NT2/D1 (cell line): ENCODE measurements around the gene SCYGR3.

ENCODE experiments used
- DNase-seq: peaks from one replicate; pipeline ENCODE4 v3.0.0-alpha.2; 2011; ENCODE audit warnings: low read depth, low spot score
- H3K27me3 ChIP-seq: 2 replicates; pipeline ENCODE4 v1.6.0; 2011; ENCODE audit warnings: mild to moderate bottlenecking; ENCODE audit not compliant: insufficient read length, insufficient read depth
- H3K36me3 ChIP-seq: 2 replicates; pipeline ENCODE4 v1.6.1; 2011; ENCODE audit warnings: mild to moderate bottlenecking, low read length, mixed read lengths; ENCODE audit not compliant: insufficient read depth, insufficient read length
- H3K4me1 ChIP-seq: 2 replicates; pipeline ENCODE4 v1.5.1; 2011; ENCODE audit not compliant: insufficient read depth, insufficient read length
- H3K4me3 ChIP-seq: 2 replicates; pipeline ENCODE4 v1.5.1; 2011; ENCODE audit warnings: low read depth; ENCODE audit not compliant: insufficient read length
- H3K9ac ChIP-seq: 2 replicates; pipeline ENCODE4 v1.6.0; 2011; ENCODE audit warnings: low read depth; ENCODE audit not compliant: insufficient read length
- H3K9me3 ChIP-seq: 2 replicates; pipeline ENCODE4 v1.5.1; 2011; ENCODE audit warnings: mild to moderate bottlenecking, low read length; ENCODE audit not compliant: insufficient read depth
- SUZ12 ChIP-seq: IDR thresholded peaks from 2 replicates; pipeline ENCODE4 v1.6.1; 2011; ENCODE audit not compliant: insufficient read length, insufficient read depth; ENCODE audit errors: extremely low read depth
- YY1 ChIP-seq: IDR thresholded peaks from 2 replicates; pipeline ENCODE4 v1.6.1; 2011; ENCODE audit not compliant: insufficient read length, insufficient read depth
- ZNF274 ChIP-seq: IDR thresholded peaks from 2 replicates; pipeline ENCODE4 v1.6.1; 2011; ENCODE audit warnings: mild to moderate bottlenecking, low read depth, low read length

Gene SCYGR3

DNA sequence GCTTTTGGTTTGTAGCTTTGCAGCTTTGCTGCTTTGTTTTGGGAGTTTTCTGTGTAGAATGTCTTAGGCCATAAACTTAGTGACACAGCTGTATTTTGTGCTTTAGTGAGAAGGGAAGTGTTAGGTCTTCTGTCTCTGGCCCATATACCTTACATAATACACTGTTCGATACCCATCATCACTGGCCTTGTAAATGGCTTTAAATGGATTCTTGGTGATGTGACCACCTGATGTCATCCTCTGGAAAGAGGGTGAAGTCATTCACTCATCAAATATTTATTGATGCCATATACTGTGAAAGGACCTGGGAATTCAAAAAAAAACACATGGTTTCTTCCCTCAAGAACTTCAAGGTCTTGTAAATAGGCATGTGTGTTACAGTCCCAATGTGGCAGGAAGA lies 34.8 kb downstream of the SCYGR3 start:
- H3K4me1 ChIP-seq, result no peaks in the 10 kb centered on the region
- H3K9me3 ChIP-seq, result peaks cover 12% of the 10 kb centered on the region; the same call in 1 of the 2 replicates
- H3K36me3 ChIP-seq, result no peaks in the 10 kb centered on the region
- H3K27me3 ChIP-seq, result no peaks in the 10 kb centered on the region
- TF ChIP-seq ZNF274 (no peak), SUZ12 (no peak), YY1 (no peak)
- no peak for DNase-seq
- no peak overlapping the region for H3K9ac ChIP-seq
- no peak overlapping the region for H3K4me3 ChIP-seq

DNA sequence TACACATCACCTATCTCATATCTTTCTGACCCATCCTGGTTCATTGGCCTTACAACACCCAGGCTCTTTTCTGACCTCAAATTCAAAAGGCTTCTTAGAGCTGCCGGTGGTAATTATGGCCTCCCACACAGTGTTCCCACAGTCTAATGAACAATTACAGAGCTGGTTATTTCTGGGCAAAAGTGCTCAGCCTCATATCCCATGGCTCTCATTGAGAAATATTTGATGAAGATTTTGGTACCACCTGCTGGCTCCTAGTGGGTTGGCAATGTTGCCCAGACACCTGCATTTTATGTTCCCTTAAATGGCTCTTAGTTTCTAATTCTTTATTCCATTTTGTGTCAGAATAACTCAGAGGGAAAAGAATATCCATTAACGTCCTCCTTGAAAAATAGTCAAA lies 36.0 kb downstream of the SCYGR3 start:
- H3K36me3 ChIP-seq, result no peaks in the 10 kb centered on the region
- no peaks in the 10 kb centered on the region for H3K4me1 ChIP-seq
- H3K9ac ChIP-seq, result no peak overlapping the region
- TF ChIP-seq YY1 (no peak), SUZ12 (no peak), ZNF274 (no peak)
- no peak for DNase-seq
- H3K4me3 ChIP-seq, result no peak overlapping the region
- peaks cover 9% of the 10 kb centered on the region; the same call in 1 of the 2 replicates for H3K9me3 ChIP-seq
- no peaks in the 10 kb centered on the region for H3K27me3 ChIP-seq

DNA sequence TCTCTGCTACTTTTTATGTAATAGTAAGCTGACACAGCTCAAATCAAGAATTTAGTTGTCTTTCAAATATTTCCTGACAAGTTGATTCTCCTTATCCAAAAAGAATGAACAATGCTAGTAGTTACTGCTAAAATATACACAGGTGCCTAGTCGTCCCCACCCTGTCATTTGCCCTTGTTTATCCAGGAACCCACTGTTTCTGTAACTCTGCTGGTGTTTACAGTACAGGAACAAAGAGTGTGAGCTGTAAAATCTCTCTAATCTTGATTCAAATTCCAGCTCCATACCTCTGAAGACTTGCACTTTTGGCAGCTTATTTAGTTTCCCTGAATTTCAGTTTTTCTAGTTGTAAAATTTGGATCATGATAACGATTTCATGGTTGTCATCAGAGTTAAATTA lies 37.1 kb downstream of the SCYGR3 start:
- no peak overlapping the region for H3K4me3 ChIP-seq
- H3K9me3 ChIP-seq, result no peaks in the 10 kb centered on the region; the same call in 1 of the 2 replicates
- H3K36me3 ChIP-seq, result no peaks in the 10 kb centered on the region
- TF ChIP-seq YY1, result no peak
- no peak for TF ChIP-seq SUZ12
- no peak for TF ChIP-seq ZNF274
- no peaks in the 10 kb centered on the region for H3K27me3 ChIP-seq
- no peak for DNase-seq
- no peak overlapping the region for H3K9ac ChIP-seq
- no peaks in the 10 kb centered on the region for H3K4me1 ChIP-seq

GRCh38 chr2:227576812-227577211 lies 37.8 kb downstream of the SCYGR3 start:
- Histone ChIP-seq H3K27me3 (no peaks in the 10 kb centered on the region), H3K4me1 (no peaks in the 10 kb centered on the region), H3K36me3 (no peaks in the 10 kb centered on the region), H3K4me3 (no peak overlapping the region), H3K9ac (no peak overlapping the region), H3K9me3 (no peaks in the 10 kb centered on the region)
- DNase-seq, result no peak
- TF ChIP-seq ZNF274, result no peak
- TF ChIP-seq SUZ12, result no peak
- no peak for TF ChIP-seq YY1

DNA sequence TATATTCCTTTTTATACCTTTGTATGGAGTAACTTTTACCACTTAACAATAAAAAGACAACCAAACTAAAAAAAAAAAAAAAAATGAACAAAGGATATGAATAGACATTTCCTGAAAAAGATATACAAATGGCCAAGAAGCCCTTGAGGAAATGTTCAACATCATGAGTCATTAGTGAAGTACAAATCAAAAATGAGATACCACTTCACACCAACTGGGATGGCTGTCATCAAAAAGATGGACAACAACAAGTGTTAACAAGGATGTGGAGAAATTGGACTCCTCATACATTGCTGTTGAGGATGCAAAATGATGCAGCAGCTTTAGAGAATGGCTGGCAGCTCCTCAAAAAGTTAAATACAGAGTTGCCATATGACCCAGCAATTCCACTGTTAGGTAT lies 38.5 kb downstream of the SCYGR3 start:
- no peak for DNase-seq

GRCh38 chr2:227570615-227571014 lies 44.0 kb downstream of the SCYGR3 start:
- no peak overlapping the region for H3K9ac ChIP-seq
- H3K27me3 ChIP-seq, result no peaks in the 10 kb centered on the region
- no peak for TF ChIP-seq SUZ12
- no peak for TF ChIP-seq YY1
- TF ChIP-seq ZNF274, result no peak
- H3K4me3 ChIP-seq, result no peak overlapping the region
- no peaks in the 10 kb centered on the region for H3K4me1 ChIP-seq
- H3K36me3 ChIP-seq, result no peaks in the 10 kb centered on the region
- H3K9me3 ChIP-seq, result no peaks in the 10 kb centered on the region
- DNase-seq, result no peak

More for the DNA sequence above, 38.5 kb downstream of the SCYGR3 start:
- no peaks in the 10 kb centered on the region for H3K36me3 ChIP-seq
- H3K9me3 ChIP-seq, result no peaks in the 10 kb centered on the region
- H3K27me3 ChIP-seq, result no peaks in the 10 kb centered on the region
- no peaks in the 10 kb centered on the region for H3K4me1 ChIP-seq
- H3K9ac ChIP-seq, result no peak overlapping the region
- no peak for TF ChIP-seq YY1
- TF ChIP-seq ZNF274, result no peak
- TF ChIP-seq SUZ12, result no peak
- no peak overlapping the region for H3K4me3 ChIP-seq

- no peaks in the 10 kb centered on the region for H3K36me3 ChIP-seq
- H3K27me3 ChIP-seq, result no peaks in the 10 kb centered on the region
- H3K4me3 ChIP-seq, result no peak overlapping the region
- TF ChIP-seq ZNF274 (no peak), SUZ12 (no peak), YY1 (no peak)
- DNase-seq, result no peak
- H3K4me1 ChIP-seq, result no peaks in the 10 kb centered on the region
- H3K9me3 ChIP-seq, result no peaks in the 10 kb centered on the region
- H3K9ac ChIP-seq, result no peak overlapping the region
Observed at GRCh38 chr2:227568852-227569169, 45.8 kb downstream of the SCYGR3 start.

DNA sequence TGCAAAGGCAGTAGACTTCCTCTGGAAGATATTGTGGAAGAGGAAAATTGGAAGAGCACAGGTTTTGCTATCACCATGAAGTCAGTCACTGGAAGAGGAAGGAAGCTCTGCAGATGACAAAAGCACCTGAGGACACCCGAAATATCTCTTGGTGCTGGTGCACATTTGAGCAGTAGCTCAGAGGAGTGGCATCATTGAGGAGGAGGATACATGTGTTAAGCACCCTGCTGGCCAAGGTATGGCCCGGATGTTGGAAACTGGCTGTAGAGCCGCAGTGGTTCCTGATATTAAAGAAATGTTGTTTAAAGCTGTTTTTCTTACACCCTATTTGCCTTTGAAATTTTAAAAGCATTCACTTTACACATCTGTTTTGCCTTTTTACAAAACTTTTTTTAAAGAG lies 48.6 kb downstream of the SCYGR3 start:
- Histone ChIP-seq H3K4me3 (no peak overlapping the region), H3K4me1 (no peaks in the 10 kb centered on the region), H3K9ac (no peak overlapping the region), H3K9me3 (no peaks in the 10 kb centered on the region), H3K36me3 (no peaks in the 10 kb centered on the region), H3K27me3 (no peaks in the 10 kb centered on the region)
- no peak for DNase-seq
- TF ChIP-seq YY1 (no peak), ZNF274 (no peak), SUZ12 (no peak)
